T-helper 9 cell (primary cell): Measurements from ENCODE around the gene LCE2B.
"Not testable (repeated sequence)": the region's sequence is repeated elsewhere in the genome, so short reads cannot be mapped to it uniquely, and the experiment has no call there.

ENCODE experiments used
- DNase-seq: peaks from one replicate; pipeline ENCODE4 v3.0.0-alpha.2; 2020
- total RNA-seq, 2 donors: gene quantifications; one replicate each; lab custom pipeline; 2026; lab: John Stamatoyannopoulos, UW

LCE2B gene, protein sequence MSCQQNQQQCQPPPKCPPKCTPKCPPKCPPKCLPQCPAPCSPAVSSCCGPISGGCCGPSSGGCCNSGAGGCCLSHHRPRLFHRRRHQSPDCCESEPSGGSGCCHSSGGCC
- total RNA-seq = 0 reads per million in 2 donors

GRCh38 chr1:152685823-152686222 is at the start of gene LCE2B:
Gene LCE2B (plus strand): TSS chr1:152686123. CDS start chr1:152686844, 721 bp downstream.
- not testable (repeated sequence) for DNase-seq

- DNase-seq = no peak
These were observed 45.6 kb upstream of the LCE2B start for GRCh38 chr1:152640351-152640750.

DNA sequence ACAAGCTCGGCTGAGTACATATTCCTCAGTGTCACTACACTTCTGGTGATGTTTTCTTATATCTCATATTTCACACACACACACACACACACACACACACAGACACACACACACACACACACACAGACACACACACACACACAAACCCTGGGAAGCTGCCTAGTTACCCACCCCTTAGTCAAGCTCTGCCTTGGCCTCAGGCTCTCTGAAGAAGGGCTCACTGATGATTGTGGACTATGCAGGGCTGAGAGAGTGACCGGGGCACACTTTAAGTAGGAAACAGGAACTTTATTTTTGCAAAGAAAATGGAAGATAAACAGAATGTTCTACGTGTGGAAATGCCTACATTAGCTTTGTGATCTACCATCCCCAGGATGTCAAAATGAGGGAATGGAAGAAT is 42.0 kb upstream of the LCE2B start:
- no peak for DNase-seq

DNA sequence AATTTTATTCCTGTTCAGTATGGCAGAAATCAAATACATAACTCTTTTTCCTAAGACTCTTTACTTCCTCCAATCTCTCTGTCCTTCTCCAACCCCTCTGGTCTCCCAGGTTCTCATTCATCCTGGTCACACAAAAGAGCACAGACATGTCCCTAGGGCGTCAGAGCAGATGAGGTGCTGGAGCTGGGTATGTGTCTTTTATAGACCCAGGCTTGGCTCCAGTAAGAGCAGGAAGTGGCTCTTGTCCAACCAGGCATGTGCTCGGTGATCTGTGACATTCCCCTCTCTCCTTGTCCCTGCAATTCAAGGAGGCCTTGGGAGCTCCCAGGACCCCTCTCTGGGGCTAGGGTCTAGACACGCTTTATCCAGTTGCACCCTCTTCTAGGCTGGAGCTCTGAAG is 40.8 kb upstream of the LCE2B start:
- no peak for DNase-seq

DNA sequence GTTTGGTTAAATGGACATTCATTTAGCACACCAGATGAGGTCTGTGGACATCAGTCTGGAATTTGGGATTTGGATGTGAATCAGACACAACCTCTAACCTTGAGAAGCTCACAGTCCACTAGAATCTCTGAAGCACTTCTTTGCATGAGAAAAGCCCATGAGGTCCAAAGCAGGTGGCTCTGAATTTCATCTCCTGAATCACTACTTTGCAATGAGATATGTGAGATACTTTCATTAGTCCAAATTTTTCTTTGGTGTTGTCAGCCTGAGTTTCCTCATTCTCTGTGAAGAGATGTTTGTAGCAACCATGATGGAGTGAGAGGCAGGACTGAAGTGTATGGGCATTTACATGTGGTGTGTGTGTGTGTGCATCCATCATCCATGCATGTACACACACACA is 39.3 kb upstream of the LCE2B start:
- no peak for DNase-seq

DNA sequence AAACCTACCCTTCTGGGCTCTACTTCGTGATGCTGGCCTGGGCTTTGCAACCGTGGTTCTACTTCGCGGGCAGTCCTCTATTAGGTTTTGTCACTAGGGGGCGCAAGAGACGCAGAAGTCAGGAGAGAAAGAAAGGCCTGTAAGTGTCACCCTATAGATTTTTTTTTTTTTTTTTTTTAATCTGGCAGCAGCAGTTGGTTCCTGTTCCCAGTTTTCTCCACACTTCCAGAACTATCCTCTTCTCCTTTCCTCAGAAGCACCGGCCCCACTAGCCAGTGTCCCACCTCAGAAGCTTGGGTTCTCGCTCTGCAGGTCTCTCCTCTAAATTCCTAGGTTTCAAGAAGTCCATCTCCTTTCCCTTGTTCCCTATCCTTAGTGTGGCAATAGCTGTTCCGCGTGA is 31.8 kb upstream of the LCE2B start:
- peak; percentile 23 for DNase-seq

GRCh38 chr1:152656459-152656858 is 29.5 kb upstream of the LCE2B start:
- no peak for DNase-seq

GRCh38 chr1:152657677-152658076 is 28.2 kb upstream of the LCE2B start:
- no peak for DNase-seq

DNA sequence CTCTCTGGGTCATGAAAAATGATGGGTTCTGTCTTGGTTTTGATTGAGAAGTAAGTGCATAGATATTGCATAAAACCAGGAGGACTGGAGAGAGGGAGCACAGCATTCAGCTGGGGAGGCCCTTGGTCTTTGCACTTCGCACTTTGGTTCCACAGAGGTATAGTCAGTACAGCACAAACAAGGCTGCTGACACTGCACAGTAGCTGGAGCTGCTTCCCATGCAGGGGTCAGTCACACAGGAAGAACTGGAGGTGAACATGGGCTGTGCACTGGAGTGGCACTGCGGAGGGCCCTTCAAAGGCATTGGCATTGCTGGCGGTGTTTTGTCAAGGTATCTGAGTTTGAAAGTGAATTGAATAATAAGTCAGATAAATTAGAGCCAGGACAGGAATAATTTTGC is 27.3 kb upstream of the LCE2B start:
- no peak for DNase-seq

DNA sequence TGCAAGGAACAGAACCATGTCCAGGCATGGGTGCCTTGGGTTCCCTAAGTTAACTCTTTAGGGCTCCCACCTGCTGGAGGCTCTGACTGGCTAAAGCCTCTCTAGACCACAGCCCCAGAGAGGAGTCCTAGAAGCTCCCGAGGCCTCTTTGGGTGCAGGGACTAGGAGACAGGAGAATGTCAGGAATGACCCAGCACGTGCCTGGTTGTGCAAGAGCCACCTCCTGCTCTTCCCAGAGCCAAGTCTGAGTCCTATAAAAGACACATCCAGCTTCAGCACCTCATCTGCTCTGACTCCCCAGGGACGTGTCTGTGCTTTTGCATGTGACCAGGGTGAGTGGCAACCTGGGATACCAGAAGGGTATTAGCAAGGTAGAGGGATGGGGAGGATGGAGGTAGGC is 22.8 kb upstream of the LCE2B start, which contains the start of gene LCE2D:
LCE2D (plus strand) TSS at position 283 of the 400 bp plus-strand sequence. CDS start 726 bp downstream, outside the sequence.
- no peak for DNase-seq

- not testable (repeated sequence) for DNase-seq
These were observed 19.8 kb upstream of the LCE2B start for GRCh38 chr1:152666171-152666570.

DNA sequence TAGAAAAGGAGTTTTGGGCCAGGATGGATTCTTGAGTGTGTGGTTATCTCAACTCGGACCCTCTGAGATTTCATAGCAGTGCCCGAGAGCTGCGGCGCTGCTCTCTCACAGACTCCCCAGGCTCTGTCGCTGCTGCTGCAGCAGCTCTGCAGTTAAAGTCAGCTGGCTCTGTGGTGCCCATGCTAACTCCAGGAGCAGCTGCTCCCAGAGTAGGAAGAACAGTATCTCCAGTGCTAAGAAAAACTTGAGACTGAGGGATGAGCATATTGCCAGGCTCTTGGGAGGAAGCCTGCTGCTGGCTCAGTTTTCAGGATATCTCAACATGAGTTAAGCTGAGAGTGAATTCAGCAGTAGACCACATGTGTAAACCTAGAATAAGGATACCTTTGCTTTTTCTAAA is 18.3 kb upstream of the LCE2B start:
- no peak for DNase-seq

DNA sequence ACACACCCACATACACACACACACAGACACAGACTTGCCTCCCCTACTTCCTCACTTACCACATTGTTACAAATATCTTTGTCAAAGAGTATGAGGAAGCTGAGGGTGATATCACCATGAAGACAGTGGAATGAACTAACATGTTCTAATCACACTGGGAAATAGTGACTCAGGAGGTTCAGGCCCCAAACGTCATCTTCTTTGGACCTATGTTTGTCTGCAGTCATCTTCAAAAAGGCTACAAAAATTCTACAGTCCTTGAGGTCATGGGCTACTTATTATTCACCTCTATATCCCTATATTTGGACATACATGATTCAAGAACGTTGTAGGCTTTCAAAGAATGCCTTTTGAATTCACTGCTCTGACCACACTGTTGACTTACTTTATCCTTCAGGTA is 12.9 kb upstream of the LCE2B start:
- DNase-seq = no peak

DNA sequence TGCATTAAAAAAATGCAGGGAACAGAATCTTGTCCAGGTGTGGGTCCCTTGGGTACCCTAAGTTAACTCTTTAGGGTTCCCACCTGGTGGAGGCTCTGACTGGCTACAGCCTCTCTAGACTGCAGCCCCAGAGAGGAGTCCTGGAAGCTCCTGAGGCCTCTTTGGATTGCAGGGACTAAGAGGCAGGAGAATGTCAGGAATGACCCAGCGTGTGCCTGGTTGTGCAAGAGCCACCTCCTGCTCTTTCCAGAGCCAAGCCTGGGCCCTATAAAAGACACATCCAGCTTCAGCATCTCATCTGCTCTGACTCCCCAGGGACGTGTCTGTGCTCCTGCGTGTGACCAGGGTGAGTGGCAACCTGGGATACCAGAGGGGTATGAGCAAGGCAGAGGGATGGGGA is 10.9 kb upstream of the LCE2B start, which contains the start of gene LCE2C:
LCE2C (plus strand) TSS at position 297 of the 400 bp plus-strand sequence. CDS start 737 bp downstream, outside the sequence.
- not testable (repeated sequence) for DNase-seq

- no peak for DNase-seq
These were observed 6.5 kb upstream of the LCE2B start for GRCh38 chr1:152679459-152679858.

DNA sequence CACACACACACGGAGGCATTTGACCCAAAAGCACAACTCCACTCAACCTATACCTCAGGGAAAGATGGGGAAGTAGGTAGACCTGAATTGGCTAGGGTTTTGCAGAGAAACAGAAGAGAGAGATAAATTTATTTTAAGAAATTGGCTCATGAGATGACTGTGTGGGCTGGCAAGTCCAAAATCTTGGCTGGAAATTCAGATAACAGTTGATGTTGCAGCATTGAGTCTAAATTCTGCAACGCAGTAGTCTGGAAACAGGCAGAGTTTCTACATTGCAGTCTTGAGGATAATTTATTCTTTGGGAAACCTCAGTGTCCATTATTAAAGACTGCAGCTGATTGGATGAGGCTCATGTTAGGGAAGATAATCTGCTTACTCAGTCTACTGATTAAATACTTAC is 4.3 kb upstream of the LCE2B start:
- DNase-seq = no peak

DNA sequence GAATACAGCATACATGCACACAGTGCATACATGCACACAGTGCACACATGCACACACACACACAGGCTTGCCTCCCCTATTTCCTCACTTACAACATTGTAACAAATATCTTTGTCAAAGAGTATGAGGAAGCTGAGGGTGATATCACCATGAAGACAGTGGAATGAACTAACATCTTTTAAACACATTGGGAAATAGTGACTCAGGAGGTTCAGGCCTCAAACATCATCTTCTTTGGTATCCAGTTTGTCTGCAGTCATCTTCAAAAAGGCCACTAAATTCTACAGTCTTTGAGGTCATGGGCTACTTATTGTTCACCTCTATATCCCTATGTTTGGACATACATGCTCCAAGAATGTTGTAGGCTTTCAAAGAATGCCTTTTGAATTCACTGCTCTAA is 2.1 kb upstream of the LCE2B start:
- no peak for DNase-seq

GRCh38 chr1:152697701-152698600 is 12.0 kb downstream of the LCE2B start, which contains the start of gene LCE2A:
Gene LCE2A (plus strand): TSS chr1:152698345. CDS start chr1:152698902, 557 bp downstream.
- DNase-seq = no peak

DNA sequence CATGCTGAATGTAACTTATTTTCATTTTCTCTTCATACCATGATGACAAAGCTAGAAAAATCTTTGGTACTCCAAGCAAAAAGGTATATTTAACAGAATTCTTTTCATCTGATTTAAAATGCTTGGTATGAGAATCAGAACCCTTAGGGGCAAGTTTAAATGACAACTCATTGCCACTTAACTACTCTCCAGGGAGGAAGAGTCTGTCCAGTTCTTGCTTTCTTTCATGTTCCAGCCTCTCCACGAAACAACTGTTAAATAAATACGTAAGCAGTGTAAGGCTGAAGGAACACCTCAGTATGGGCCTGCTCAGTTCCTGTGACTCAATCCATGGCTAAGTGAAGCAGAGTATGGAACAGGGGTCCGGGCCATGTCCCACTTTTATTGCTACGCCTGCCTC is 13.8 kb downstream of the LCE2B start:
- DNase-seq = no peak

- no peak for DNase-seq
These were observed 21.9 kb downstream of the LCE2B start, which contains the start of gene LCE4A for GRCh38 chr1:152707860-152708259. Gene LCE4A (plus strand): TSS chr1:152708160. CDS start chr1:152709076, 916 bp downstream.

DNA sequence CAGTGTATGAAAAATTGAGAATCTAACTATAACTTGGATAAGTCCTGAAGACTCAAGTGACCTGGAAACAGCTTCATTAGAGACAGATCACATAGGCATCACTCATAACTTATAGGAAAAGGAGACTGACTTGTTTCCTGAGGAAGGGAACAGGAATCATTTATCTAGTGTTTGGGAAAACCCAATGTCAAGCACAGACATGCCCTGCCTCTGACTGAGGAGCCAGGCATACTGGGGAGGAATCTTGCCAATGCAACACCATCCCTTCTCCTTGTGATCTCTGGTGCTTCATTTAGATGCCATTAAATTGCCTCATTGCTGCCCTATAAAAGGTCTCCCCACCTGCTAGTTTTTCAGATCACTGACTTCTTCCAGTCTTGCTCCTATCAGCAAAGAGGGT is 32.3 kb downstream of the LCE2B start:
- no peak for DNase-seq

- DNase-seq = no peak
These were observed 39.3 kb downstream of the LCE2B start for GRCh38 chr1:152725261-152725660.

- no peak for DNase-seq
These were observed 43.1 kb downstream of the LCE2B start for GRCh38 chr1:152728986-152729385.

- DNase-seq = no peak
These were observed 49.7 kb downstream of the LCE2B start for GRCh38 chr1:152735648-152736047.
